HL-60 (cell line): ENCODE measurements around the gene AP2M1.

ENCODE experiments used
- DNase-seq, 2 experiments: peaks; one replicate each; pipeline ENCODE4 v3.0.0-alpha.2; 2010 to 2020; ENCODE audit warnings: low read depth in 1 of 2, low spot score in 1 of 2
- H3K27ac ChIP-seq: fragments of 250-450 bp; sonication (Bioruptor Pico); replicated peaks from 2 replicates; pipeline ENCODE4 v1.5.1; 2020; ENCODE audit warnings: mild to moderate bottlenecking, moderate library complexity
- H3K27me3 ChIP-seq: fragments of 250-450 bp; sonication (Bioruptor Pico); 2 replicates; pipeline ENCODE4 v1.5.1; 2021; ENCODE audit warnings: mild to moderate bottlenecking, moderate library complexity; ENCODE audit not compliant: insufficient read depth, poor library complexity, severe bottlenecking
- H3K4me3 ChIP-seq: replicated peaks from 2 replicates; pipeline ENCODE4 v1.5.1; 2011; ENCODE audit warnings: mild to moderate bottlenecking, control low read depth, low read length; ENCODE audit not compliant: insufficient read depth
- GABPA ChIP-seq: IDR thresholded peaks from 2 replicates; pipeline ENCODE4 v1.6.1; 2012; ENCODE audit warnings: low read depth
- POLR2AphosphoS5 ChIP-seq: IDR thresholded peaks from 2 replicates; pipeline ENCODE4 v1.6.1; 2012; ENCODE audit warnings: low read depth
- REST ChIP-seq: IDR thresholded peaks from 2 replicates; pipeline ENCODE4 v1.6.1; 2012; ENCODE audit warnings: low read depth; ENCODE audit not compliant: insufficient replicate concordance
- SPI1 ChIP-seq: IDR thresholded peaks from 2 replicates; pipeline ENCODE4 v1.6.1; 2012; ENCODE audit warnings: low read depth, mild to moderate bottlenecking, borderline replicate concordance
- TF ChIP-seq, protein P1 (sequence below): IDR thresholded peaks from one replicate; pipeline ENCODE4 v1.5.1; 2011; ENCODE audit warnings: low read length, control low read depth, inconsistent platforms; ENCODE audit not compliant: insufficient read depth

Gene AP2M1

GRCh38 chr3:184211297-184211696, 36.6 kb downstream of the AP2M1 start:
- TF ChIP-seq POLR2AphosphoS5 (no peak), REST (no peak), SPI1 (no peak), GABPA (no peak)
- TF ChIP-seq, protein P1, sequence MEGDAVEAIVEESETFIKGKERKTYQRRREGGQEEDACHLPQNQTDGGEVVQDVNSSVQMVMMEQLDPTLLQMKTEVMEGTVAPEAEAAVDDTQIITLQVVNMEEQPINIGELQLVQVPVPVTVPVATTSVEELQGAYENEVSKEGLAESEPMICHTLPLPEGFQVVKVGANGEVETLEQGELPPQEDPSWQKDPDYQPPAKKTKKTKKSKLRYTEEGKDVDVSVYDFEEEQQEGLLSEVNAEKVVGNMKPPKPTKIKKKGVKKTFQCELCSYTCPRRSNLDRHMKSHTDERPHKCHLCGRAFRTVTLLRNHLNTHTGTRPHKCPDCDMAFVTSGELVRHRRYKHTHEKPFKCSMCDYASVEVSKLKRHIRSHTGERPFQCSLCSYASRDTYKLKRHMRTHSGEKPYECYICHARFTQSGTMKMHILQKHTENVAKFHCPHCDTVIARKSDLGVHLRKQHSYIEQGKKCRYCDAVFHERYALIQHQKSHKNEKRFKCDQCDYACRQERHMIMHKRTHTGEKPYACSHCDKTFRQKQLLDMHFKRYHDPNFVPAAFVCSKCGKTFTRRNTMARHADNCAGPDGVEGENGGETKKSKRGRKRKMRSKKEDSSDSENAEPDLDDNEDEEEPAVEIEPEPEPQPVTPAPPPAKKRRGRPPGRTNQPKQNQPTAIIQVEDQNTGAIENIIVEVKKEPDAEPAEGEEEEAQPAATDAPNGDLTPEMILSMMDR: no peak
- no peak overlapping the region for H3K4me3 ChIP-seq
- no peak overlapping the region for H3K27ac ChIP-seq
- no peak for DNase-seq
- peaks cover 7% of the 10 kb centered on the region for H3K27me3 ChIP-seq

- peaks cover 7% of the 10 kb centered on the region for H3K27me3 ChIP-seq
- no peak overlapping the region for H3K4me3 ChIP-seq
- H3K27ac ChIP-seq: no peak overlapping the region
- no peak for DNase-seq
- TF ChIP-seq GABPA (no peak), SPI1 (no peak), POLR2AphosphoS5 (no peak), REST (no peak)
- TF ChIP-seq, protein P1: no peak
Measured at GRCh38 chr3:184211718-184212117, 37.1 kb downstream of the AP2M1 start.

DNA sequence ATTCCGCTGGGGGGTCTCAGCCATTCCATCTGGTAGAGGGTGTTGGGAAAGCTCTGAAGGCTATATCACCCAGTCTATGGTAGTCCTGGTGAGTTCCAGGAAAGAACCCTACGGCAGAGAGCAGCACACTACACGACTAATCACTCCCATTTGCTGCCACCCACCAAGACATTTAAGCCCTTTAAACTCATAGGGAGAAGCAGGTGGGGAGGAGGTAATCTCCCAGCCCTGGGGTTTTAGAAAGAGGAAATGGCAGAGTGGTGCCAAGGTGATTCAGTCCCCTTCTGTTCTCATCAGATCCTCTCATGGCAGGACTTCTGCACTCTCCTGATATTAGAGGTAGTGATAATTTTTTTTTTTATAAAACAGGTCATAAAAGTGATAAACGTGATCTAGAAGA, 44.2 kb downstream of the AP2M1 start:
- no peak for TF ChIP-seq REST
- TF ChIP-seq SPI1: peak; percentile 46; the same call in 1 of the 2 replicates
- DNase-seq: no peak
- Histone ChIP-seq H3K4me3 (no peak overlapping the region), H3K27me3 (peaks cover 5% of the 10 kb centered on the region), H3K27ac (no peak overlapping the region)

DNA sequence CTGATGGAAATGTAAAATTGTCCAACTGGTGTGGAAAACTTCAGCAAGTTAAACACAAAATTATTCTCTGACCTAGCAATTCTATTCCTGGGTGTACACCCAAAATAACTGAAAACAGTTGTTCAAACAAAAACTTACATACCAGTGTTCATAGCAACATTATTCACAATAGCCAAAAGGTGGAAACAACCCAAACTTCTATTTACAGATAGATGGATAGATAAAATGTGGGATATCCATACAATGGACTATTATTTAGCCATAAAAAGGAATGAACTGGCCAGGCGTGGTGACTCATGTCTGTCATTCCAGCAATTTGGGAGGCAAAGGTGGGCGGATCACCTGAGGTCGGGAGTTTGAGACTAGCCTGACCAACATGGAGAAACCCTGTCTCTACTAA, 47.9 kb downstream of the AP2M1 start:
- TF ChIP-seq, protein P1: no peak
- TF ChIP-seq POLR2AphosphoS5 (no peak), SPI1 (no peak), GABPA (no peak), REST (no peak)
- no peak overlapping the region for H3K27ac ChIP-seq
- no peak overlapping the region for H3K4me3 ChIP-seq
- peaks cover 8% of the 10 kb centered on the region for H3K27me3 ChIP-seq
- DNase-seq: no peak
